Pancreas (tissue), 10 donors: ENCODE results near the gene LRRC4B. TPM values are rescaled to one million over a fixed set of nuclear protein-coding genes. Genes with fewer than 3 reads are reported as not detected.

Experiments used
- ATAC-seq, 4 donors: fragments of 200-7000 bp; cut with Tn5 transposase; one replicate each; pipeline versions ENCODE4 v1.8.0 to v1.9.1; 2020; ENCODE audit warnings: mild to moderate bottlenecking in 4 of 4, moderate library complexity in 4 of 4
- DNase-seq, 6 donors: peaks; one replicate each; pipeline ENCODE4 v3.0.0-alpha.2; 2020
- FAIRE-seq: peaks from 2 replicates; lab custom pipeline; 2012; peaks lifted over from hg19 to GRCh38; lab: Jason Lieb, UNC
- H3K27ac ChIP-seq, 4 donors: fragments of 200-600 bp; sonication (generic); 1 replicate in 3 of 4; 2 replicates in 1 of 4; pipeline versions ENCODE4 v1.5.0 to v1.8.0; 2020
- H3K27me3 ChIP-seq, 4 donors: fragments of 200-600 bp; one replicate each; pipeline ENCODE4 v1.8.0; 2021
- H3K36me3 ChIP-seq, 3 donors: fragments of 200-600 bp; sonication (generic) in 1 of 3; one replicate each; pipeline versions ENCODE4 v1.5.0 to v1.8.0; 2020 to 2021
- H3K4me1 ChIP-seq, 3 donors: fragments of 200-600 bp; one replicate each; pipeline ENCODE4 v1.8.0; 2021
- H3K4me3 ChIP-seq, 4 donors: fragments of 200-600 bp; sonication (generic) in 2 of 4; one replicate each; pipeline versions ENCODE4 v1.5.0 to v1.8.0; 2020 to 2021
- H3K9me3 ChIP-seq, 4 donors: fragments of 200-600 bp; one replicate each; pipeline ENCODE4 v1.8.0; 2021
- WGBS, 2 donors: extraction: QIAGEN DNeasy Blood & Tissue Kit; methylation state at CpG; one replicate each; pipeline ENCODE4 v1.1.7; 2013; 5-methylcytosine and 5-hydroxymethylcytosine counted together
- intact Hi-C, 3 donors: fragments of 100-400 bp; cut with DNase I; formaldehyde crosslinking; loops; one replicate each; pipeline versions ENCODE4 v1.11.1 to v1.14.2; 2022
- polyA plus RNA-seq, 2 donors: library from polyadenylated mRNA; stranded (reverse); fragments of 200-250 nt; gene quantifications; one replicate each; pipeline ENCODE4 v1.2.3, GENCODE V29; 2013
- total RNA-seq, 6 donors: library from RNA; stranded (reverse); fragmentation: NEBNext Ultra II Directional in 4 of 6; extraction: Animal tissue kit (Norgen Biotek cat#: 25700) in 4 of 6; gene quantifications; one replicate each; pipeline versions ENCODE4 v1.2.1 to v1.2.4, GENCODE V29; 2021 to 2023
- TF ChIP-seq, protein P1 (sequence below), 4 donors: fragments of 200-600 bp; sonication (generic) in 3 of 4; IDR thresholded peaks; one replicate each; pipeline versions ENCODE4 v1.5.0 to v1.8.0; 2021; ENCODE audit warnings: antibody characterized with exemption in 4 of 4
- donor health status: healthy with polysubstance abuse.
- donor health status: DM: no; HTN: no; CAD: no; lungs with moderate emphysema.
- donor health status: DM: no; HTN: no; CAD: no.
- donor health status: control.
- donor health status: control.
- donor health status: Bipolar disorder and iron deficiency.
- donor health status: DM: yes; HTN: yes; CAD: no.
- donor health status: DM: no; HTN: no; CAD: no.
- donor health status: DM: no; HTN: no; CAD: no.
- donor health status: DM: yes; HTN: yes; CAD: no.

The LRRC4B gene
- total and polyA plus RNA-seq, 8 donors, result 0.09 to 2.1 (median 0.50) TPM

DNA sequence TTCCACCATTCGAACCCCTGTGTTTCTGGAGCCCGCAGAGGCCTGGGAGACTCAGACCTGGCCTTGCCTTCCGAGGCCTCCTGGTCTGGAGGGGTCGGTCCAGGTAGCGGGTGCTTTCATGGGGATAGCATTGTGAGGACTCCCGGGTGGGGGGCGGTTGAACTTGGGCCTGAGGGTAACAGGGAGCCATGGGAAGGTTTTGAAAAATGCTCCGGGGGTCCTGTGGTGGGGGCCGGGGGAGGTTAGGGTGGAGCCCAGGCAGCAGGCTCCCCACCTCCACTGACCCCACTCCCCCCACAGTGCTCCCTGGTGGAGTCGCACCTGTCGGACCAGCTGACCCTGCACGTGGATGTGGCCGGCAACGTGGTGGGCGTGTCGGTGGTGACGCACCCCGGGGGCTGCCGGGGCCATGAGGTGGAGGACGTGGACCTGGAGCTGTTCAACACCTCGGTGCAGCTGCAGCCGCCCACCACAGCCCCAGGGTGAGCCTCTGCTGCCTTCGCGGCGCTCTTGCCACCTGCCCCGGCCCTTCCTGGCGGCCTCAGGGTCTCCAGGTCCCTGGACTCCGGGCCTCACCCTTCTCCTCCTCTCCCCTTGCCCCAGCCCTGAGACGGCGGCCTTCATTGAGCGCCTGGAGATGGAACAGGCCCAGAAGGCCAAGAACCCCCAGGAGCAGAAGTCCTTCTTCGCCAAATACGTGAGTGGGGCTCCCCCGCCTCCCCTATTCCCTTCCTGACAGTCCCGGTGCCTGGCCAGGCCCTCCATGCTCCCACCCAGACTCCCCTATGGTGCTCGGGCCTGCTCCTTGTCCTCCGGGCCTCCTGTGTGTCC, 87.7 kb downstream of the LRRC4B start:
- no peaks in the 10 kb centered on the region for H3K9me3 ChIP-seq
- DNase-seq (peak in 1 of 6 donors; percentile 46), ATAC-seq (no peak), FAIRE-seq (no peak)
- H3K27me3 ChIP-seq, result no peaks in the 10 kb centered on the region
- H3K4me1 ChIP-seq, result peaks cover 0 to 11% (median 0%) of the 10 kb centered on the region in 3 donors
- intact Hi-C loops, result no loop called here
- WGBS, 2 donors, result 90 to 91% methylated on average over 36 to 37 of the region's 37 CpGs
- H3K36me3 ChIP-seq, result peaks cover 0 to 28% (median 25%) of the 10 kb centered on the region in 3 donors
- TF ChIP-seq, protein P1, sequence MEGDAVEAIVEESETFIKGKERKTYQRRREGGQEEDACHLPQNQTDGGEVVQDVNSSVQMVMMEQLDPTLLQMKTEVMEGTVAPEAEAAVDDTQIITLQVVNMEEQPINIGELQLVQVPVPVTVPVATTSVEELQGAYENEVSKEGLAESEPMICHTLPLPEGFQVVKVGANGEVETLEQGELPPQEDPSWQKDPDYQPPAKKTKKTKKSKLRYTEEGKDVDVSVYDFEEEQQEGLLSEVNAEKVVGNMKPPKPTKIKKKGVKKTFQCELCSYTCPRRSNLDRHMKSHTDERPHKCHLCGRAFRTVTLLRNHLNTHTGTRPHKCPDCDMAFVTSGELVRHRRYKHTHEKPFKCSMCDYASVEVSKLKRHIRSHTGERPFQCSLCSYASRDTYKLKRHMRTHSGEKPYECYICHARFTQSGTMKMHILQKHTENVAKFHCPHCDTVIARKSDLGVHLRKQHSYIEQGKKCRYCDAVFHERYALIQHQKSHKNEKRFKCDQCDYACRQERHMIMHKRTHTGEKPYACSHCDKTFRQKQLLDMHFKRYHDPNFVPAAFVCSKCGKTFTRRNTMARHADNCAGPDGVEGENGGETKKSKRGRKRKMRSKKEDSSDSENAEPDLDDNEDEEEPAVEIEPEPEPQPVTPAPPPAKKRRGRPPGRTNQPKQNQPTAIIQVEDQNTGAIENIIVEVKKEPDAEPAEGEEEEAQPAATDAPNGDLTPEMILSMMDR (IDR thresholded peaks at IDR 0.05), result no peak
- no peak overlapping the region for H3K27ac ChIP-seq
- H3K4me3 ChIP-seq, result no peak overlapping the region

DNA sequence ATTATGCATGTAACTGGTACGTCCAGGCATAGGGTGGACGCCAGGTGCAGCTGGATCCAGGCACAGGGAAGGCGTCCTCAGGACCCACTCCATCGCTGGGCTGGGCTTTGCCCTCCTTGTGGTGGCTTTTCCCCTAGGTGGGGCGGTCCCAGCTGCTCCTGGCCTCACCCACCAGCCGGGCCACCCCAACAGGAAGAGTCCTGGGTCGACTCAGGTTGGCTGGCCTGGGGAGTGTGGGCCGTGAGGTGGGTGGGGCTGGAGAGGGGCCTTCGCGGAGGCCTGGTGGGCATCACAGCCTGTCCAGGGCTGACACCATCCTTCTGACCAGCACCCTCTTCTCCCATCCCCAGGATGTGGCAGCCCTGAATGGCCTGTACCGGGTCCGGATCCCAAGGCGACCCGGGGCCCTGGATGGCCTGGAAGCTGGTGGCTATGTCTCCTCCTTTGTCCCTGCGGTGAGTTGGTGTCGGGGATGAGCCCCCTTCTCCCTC, 88.4 kb downstream of the LRRC4B start:
- WGBS, 2 donors, result 97% methylated on average over 16 of the region's 16 CpGs
- TF ChIP-seq, protein P1 (IDR thresholded peaks at IDR 0.05), result no peak
- intact Hi-C loops, result no loop called here

DNA sequence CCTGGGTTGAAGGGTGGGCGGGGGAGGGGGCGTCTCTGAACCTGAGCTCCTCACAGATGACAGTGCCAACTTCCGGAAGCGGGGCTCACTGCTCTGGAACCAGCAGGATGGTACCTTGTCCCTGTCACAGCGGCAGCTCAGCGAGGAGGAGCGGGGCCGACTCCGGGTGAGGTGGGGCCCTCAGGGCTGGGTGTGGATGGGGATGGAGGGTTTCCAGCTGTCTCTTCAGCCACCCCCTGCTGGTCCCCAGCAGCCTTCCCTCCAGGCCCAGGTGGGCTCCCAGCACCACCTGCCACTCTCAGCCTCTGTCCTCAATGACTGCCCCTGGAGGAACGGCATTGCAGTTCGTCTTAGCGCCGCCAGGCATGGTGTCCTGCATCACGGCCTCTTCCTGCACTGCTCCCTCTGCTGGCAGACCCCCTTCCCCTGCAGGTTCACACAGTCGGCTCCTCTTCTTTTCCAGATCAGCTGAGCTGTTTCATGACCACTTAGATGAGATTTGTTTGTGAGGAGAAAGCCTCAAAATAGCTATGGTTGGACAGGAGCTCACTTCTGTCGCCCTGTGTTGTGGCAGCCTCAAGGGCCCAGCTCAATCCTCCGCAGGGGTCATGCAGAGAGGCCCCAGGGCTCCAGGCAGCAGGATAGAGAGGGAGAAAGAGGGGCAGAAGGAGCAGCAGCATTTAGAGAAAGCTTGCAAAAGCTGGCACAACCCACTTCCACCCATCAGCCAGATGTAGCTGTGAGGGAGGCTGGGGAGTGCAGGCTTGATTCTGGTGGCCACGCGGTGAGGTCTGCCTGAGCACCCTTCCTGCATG, 89.1 kb downstream of the LRRC4B start:
- Histone ChIP-seq H3K9me3 (no peaks in the 10 kb centered on the region), H3K27me3 (no peaks in the 10 kb centered on the region), H3K4me1 (peaks cover 0 to 11% (median 0%) of the 10 kb centered on the region in 3 donors), H3K36me3 (peaks cover 0 to 28% (median 25%) of the 10 kb centered on the region in 3 donors), H3K4me3 (no peak overlapping the region), H3K27ac (no peak overlapping the region)
- DNase-seq (peak in 2 of 6 donors; percentile 43 to 79), ATAC-seq (no peak), FAIRE-seq (no peak)
- intact Hi-C loops, result no loop called here
- WGBS, 2 donors, result 92 to 94% methylated on average over 19 of the region's 19 CpGs
- TF ChIP-seq, protein P1 (IDR thresholded peaks at IDR 0.05), result peak in 1 of 4 donors; percentile 7

More for the DNA sequence above, 88.4 kb downstream of the LRRC4B start:
- Histone ChIP-seq H3K9me3 (no peaks in the 10 kb centered on the region), H3K27ac (no peak overlapping the region), H3K27me3 (no peaks in the 10 kb centered on the region), H3K4me3 (no peak overlapping the region), H3K36me3 (peaks cover 0 to 28% (median 25%) of the 10 kb centered on the region in 3 donors), H3K4me1 (peaks cover 0 to 11% (median 0%) of the 10 kb centered on the region in 3 donors)
- ATAC-seq, result no peak
- DNase-seq, result peak in 1 of 6 donors; percentile 35
- FAIRE-seq, result no peak

DNA sequence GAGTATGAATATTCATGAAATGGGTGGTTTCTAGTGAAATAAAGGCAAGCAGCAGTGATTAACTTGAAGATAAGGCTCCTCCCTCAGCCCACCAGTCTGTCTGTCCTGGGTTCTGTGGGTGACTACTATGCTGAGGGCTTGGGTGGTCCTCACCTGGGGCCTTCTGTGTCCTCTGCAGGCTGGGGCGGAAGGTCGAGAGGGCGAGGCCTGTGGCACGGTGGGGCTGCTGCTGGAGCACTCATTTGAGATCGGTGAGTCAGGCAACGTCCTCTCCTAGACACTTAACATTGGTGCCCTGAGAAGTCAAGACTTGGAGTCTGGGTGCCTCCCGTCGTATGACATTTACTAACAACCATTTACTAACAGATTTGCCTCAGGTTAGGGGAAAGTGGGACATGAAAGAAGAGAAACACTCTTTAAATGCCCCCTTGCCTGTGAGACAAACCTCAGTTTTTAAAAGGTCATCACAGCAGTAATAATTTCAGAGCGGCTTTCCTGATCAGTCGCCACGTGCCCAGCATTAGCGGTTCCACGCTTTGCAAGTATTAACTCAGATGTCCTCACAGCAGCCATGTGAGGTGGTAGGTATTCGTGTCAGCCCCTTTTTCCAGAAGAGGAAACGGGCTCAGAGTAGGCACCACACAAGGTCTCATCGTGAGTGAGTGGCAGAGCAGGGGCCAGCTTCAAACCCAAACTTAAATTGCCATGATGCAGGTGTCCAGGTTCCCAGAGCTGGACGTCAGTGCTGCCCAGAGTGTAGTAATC, 90.3 kb downstream of the LRRC4B start:
- FAIRE-seq (no peak), DNase-seq (peak in 2 of 6 donors; percentile 36 to 43), ATAC-seq (no peak)
- H3K27ac ChIP-seq, result no peak overlapping the region
- peaks cover 0 to 26% (median 24%) of the 10 kb centered on the region in 3 donors for H3K36me3 ChIP-seq
- TF ChIP-seq, protein P1 (IDR thresholded peaks at IDR 0.05), result no peak
- 89 to 94% methylated on average over 17 of the region's 17 CpGs for WGBS, 2 donors
- no peaks in the 10 kb centered on the region for H3K9me3 ChIP-seq
- peaks cover 0 to 11% (median 0%) of the 10 kb centered on the region in 3 donors for H3K4me1 ChIP-seq
- H3K4me3 ChIP-seq, result peak overlapping the region in 1 of 4 donors; percentile 99
- H3K27me3 ChIP-seq, result no peaks in the 10 kb centered on the region
- intact Hi-C loops, result no loop called here
